HG02763 (cell line): ENCODE results near the gene RING1.

Source experiments
- ATAC-seq: cut with Tn5 transposase; IDR thresholded peaks from one replicate; pipeline ENCODE4 v1.9.1; 2021; ENCODE audit warnings: mild to moderate bottlenecking, moderate library complexity; ENCODE audit not compliant: unreplicated experiment

Gene RING1

DNA sequence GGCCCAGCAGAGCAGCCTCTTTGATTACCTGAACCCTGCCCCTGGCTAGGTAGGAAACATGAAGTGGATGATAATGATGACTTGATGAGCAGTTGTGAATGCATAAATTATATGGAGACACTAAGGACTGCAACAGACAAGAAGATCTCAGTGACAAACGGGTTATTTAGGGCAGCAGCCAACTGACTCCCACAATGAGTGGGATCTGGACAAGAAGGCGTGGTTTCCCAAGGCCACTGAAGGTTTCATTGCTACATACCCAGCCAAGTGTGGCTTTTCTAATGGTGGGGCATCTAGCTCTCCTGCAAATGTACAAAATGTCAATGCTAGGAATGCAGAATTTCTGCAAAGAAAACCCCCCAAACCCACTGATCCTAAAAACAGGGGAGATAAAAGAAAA is 29.4 kb downstream of the RING1 start:
- no peak for ATAC-seq

DNA sequence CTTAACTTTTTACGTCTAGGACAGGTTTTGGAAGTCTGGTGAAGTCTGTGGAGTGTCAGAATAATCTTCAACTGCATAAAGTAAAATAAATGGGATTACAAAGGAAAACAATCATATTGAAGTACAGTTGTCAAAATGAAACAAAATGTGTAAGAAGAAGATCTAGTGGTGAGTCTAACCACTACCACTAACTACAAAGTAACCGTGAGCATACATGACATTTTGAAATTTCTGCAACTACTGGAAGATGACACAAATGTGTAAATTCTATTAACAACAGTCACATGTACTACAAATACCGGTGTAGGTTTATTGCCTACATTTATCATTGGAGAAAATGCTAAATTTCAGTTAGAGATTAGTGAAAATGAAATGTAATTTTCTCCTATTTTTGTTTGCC is 33.7 kb downstream of the RING1 start:
- no peak for ATAC-seq

DNA sequence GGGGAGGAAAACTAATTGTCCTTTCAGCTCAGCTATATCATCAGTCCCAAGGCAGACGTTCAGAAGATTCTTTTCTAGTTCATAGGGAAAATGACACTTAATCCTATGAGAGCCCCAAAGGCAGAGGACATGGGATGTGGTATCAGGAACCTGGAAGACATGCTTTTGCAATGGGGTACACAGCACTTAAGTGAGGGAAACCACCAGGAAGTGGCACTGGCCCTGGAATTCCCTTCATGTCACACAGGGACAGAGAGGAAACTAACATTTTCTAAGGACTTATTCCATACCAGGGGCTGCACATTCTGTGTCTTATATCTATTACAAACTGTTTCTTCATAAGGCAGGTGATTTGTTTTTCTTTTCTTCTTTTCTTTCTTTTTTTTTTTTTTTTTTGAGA is 35.2 kb downstream of the RING1 start:
- no peak for ATAC-seq

DNA sequence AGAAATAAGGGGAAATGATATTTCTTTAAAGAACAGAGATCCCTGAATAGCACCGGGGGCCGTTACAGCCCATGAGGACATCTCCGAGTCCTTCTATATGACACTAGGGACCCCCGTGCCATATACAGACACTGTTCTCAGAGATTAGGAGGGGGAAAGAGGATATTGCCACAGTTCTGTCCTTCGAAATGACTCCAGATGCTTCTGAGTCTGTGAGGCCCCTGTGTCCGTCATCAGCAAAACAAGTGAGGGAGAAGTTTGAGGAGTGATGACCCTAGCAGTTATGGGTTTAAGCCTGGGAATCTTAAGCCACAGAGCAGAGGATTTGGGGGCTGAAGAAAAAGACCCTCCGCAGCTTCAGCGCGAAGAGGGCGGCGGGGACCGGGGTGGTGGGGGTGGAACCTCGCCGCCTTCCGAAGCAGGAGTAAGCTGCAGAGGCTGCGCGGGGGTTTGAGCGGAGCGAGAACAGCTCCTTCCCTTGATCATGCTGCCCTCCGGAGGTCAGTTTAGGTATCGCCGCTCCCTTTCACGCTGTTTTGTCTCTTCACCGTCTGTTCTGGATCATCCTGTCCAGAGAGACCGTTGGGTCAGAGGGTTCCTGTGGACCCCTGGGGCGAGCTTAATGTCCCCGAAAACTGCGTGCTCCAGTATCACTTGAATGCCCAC is 39.8 kb downstream of the RING1 start:
- ATAC-seq: peak; percentile 40

DNA sequence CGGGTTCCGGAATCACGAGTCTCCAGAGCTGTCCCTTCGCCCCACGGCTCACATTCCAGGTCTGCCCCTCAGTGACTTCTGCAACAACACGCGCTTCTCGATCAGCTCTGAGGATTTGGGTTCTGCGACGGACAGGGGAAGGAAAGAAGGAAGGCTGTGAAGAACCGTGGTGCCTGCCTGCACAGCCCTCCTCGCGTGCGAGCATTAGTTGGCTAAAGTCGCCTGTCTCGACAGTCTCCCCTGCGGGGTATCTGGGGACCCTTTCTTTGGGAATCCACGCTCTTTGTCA is 40.3 kb downstream of the RING1 start:
- ATAC-seq: no peak

DNA sequence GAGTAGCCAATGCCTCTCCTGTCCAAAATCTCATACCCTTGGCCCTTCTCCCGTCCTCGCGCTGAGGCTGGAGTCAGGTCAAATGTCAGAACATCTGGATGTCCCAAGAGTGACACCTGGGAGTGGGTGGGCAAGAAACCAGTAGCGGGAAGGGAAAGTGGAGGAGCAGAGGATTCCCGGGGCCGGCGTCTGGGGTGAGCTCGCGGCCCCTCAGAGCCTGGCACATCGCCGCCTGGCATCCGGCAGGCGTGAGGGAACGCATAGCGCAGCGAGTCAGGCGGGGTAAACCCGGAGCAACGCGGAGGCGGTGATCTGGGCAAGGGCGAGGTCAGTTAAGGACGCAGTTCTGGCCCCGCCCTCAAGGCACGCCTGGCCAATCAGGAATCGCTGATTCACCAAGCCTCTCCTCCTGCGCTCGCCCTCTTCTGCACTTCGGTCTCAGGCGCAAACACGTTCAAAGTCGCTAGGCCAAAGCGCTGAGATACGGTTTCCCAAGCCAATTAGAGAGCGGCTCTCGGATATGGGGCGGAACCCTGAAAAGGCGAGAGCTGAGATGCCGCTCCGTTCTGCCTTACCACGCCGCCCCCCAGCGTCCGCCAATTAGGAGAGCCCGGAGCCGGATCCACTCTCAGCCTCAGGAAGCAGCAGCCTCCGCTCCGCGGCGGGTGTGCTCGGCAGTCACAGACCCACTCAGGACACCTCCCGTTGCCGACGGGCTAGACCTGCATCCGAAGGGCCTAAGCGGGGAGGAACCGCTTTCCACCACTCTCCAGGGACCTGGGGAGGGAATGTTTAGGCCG is 40.8 kb downstream of the RING1 start:
- ATAC-seq: peak; percentile 90

DNA sequence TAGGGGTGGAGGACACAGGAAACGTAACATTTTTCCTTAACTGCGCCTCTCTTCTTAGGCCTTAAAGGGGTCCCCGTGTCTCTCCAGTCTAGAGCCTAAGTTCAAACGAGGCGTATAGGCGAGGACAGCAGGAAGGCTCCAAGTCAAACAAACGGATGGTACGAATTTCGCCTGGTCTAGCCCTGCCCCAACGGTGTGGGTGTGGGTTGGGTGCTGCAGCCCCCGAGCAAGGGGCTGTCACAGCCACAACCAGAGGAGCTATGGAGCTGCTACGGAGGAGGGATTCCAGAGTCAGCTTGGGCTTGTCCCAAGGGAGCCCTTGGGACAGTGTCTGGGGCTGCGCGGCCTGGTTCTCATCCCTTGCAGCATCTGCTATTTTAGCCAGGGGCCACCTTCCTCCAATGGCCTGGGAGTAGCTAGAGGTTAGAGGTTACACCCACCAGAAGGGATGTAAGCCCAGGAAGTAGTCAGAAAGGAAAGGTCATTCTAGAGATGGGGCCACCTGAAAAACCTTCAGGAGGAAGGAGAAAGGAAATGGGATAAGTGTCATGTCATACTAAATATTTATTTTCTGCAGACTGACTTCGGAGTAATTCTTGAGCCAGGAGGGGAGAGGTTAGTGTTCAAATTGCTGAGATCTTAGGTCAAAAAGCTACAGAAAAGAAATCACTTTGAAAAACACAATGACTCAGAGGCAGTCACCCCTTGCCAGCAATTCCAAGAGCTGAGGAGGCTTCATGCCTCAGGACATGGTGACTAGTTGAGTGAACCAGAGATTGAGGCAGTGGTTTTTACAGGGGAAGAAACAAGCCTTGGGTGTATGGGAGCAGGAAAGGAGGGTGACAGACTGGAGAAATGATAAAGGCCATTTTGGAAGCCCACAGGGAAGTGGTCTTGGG is 41.7 kb downstream of the RING1 start:
- ATAC-seq: no peak

DNA sequence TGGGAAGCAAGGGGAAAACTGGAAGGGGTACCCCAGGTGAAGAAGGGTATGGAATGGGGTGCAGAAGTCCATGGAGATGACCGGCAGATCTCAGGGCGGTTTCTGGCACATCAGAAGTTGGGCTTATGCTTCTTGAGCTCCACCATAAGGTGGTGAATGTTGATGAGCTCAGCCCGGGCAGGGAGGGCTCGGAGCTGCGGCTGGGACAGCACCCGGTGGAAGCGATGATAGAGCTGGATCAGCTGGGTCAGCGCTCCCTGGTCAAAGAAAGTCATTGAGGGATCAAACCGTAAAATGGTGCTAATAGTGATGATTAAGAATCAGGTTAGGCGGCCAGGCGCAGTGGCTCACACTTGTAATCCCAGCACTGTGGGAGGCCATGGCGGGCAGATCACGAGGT is 42.4 kb downstream of the RING1 start:
- no peak for ATAC-seq

DNA sequence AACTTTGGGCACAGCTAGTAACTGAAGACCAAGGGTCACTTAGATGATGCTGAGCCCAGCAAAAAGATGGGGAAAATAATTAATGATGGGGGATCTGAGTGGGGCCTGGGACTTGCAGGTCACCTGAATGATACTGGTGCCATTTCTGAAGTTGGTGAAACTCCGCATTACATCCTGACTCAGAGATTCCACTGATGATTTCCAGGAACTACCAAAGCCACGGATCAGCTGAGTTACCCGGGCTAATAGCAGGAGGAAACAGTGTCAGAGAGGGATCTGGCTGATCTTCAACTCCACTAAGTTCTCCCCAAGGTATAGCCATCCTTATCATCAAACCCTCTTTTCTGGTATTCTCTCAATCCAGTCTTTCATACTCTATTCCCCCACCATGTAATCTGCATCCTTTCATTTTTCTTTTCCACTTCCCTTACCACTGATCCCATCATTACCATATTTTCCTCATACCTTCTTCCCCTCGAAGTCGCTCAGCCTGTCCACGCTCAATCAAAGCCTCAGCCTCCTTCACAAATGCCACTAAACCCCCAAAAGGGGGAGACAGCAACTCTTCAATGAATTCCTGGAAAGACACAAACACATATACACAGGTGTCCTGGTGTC is 43.2 kb downstream of the RING1 start:
- ATAC-seq: no peak

DNA sequence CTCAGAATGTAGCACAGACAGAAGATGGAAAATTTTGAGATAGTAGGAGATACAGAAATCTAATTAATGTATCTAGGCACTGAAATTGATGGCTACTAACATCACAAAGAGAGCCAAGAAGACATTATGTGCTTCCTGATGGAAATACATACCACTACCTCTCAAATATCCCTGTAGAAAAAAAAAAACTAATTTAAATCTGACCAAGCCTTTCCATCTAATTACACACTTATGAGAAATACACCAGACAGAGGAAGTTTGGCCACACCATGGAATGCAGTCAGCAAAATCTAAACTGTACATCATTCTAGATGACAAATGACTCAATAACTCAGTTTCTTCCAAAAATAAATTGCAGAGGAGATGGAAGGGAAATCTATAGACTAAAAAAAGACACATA is 44.5 kb downstream of the RING1 start:
- no peak for ATAC-seq

DNA sequence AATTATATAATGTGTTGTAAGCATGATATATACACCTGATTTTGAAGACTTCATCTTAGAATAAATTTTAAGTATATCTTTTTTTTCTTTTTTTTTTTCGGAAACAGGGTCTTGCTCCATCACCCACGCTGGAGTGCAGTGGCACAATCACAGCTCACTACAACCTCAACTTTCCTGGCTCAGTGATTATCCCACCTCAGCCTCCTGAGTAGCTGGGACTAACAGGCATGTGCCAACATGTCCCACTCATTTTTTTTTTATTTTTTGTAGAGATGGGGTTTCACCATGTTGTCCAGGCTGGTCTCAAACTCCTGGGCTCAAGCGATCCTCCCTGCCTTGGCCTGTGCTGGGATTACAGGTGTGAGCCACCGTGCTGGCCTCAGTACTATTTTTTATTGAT is 46.3 kb downstream of the RING1 start:
- no peak for ATAC-seq

DNA sequence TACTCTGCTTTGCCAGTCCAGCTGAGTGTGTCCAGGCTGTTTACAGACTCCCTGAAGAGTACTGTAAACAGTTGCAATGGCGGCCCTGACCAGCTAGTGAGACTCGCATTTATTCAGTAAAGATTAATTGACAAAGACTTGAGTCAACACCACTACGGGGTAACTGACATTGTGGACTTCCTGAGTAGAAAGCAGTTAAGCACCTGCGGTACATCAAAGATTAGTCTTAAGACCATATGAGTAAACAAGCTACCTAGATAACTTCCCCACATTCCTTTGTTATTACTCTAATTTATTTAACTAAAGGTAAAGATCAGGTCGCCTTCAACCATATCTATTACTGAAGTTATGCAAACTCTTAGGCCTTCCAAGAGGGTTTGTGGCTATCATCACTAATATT is 50.7 kb downstream of the RING1 start:
- ATAC-seq: no peak
